GM23338 (cell line): Measurements from ENCODE around the gene ZBTB6. TPM values are rescaled to one million over a fixed set of nuclear protein-coding genes. Genes with fewer than 3 reads are reported as not detected.

Experiments
- CREB1 ChIP-seq: fragments of 250-450 bp; sonication (Bioruptor Pico); IDR thresholded peaks from 2 replicates; pipeline ENCODE4 v1.5.0; 2020; ENCODE audit warnings: low read depth, mild to moderate bottlenecking, moderate library complexity
- JUNB ChIP-seq: IDR thresholded peaks from one replicate; pipeline ENCODE4 v1.6.1; 2016; ENCODE audit warnings: antibody characterized with exemption; ENCODE audit not compliant: unreplicated experiment
- POLR2AphosphoS5 ChIP-seq: IDR thresholded peaks from 2 replicates; pipeline ENCODE4 v1.6.1; 2016; ENCODE audit warnings: antibody characterized with exemption, low read depth
- STAT1 ChIP-seq: IDR thresholded peaks from one replicate; pipeline ENCODE4 v1.6.1; 2016; ENCODE audit warnings: antibody characterized with exemption; ENCODE audit not compliant: unreplicated experiment
- ZNF114 ChIP-seq: fragments of 250-450 bp; sonication (Bioruptor Pico); IDR thresholded peaks from 2 replicates; pipeline ENCODE4 v1.5.0; 2020; ENCODE audit warnings: mild to moderate bottlenecking, moderate library complexity
- ZNF331 ChIP-seq: fragments of 250-450 bp; sonication (Bioruptor Pico); IDR thresholded peaks from 2 replicates; pipeline ENCODE4 v1.5.0; 2020; ENCODE audit warnings: low read depth, mild to moderate bottlenecking, moderate library complexity
- polyA plus RNA-seq: library from polyadenylated mRNA; unstranded; fragments of >200 nt; fragmentation: Nextera tagmentation; extraction: Ambion mirVana; gene quantifications from 2 replicates; pipeline ENCODE4 v1.2.1, GENCODE V29; 2016
- small RNA-seq: library from RNA; depleted of rRNA; stranded (forward); fragments of <200 nt; gene quantifications from one replicate; pipeline ENCODE3, GENCODE V24; 2014; ENCODE audit warnings: low replicate concordance
- total RNA-seq: library from RNA; depleted of rRNA; stranded (reverse); fragments of >200 nt; shearing (Covaris generic); gene quantifications from 2 replicates; pipeline ENCODE4 v1.2.3, GENCODE V29; 2014; rRNA removed
- TF ChIP-seq, protein P1 (sequence below): IDR thresholded peaks from 2 replicates; pipeline ENCODE4 v1.6.1; 2016; ENCODE audit warnings: antibody characterized with exemption
- TF ChIP-seq, protein P2 (sequence below): IDR thresholded peaks from one replicate; pipeline ENCODE4 v1.6.1; 2018; ENCODE audit warnings: antibody characterized with exemption; ENCODE audit not compliant: unreplicated experiment

ZBTB6 gene
- total and polyA plus RNA-seq, 2 experiments from 2014 or later, result 4.0 to 12.7 TPM

GRCh38 chr9:122860319-122861142 lies 52.6 kb downstream of the ZBTB6 start (continued):
- TF ChIP-seq JUNB (no peak), STAT1 (no peak), ZNF114 (CRISPR knock-in tag) (no peak), ZNF331 (CRISPR knock-in tag) (no peak), POLR2AphosphoS5 (no peak), CREB1 (no peak)
- TF ChIP-seq, protein P1, sequence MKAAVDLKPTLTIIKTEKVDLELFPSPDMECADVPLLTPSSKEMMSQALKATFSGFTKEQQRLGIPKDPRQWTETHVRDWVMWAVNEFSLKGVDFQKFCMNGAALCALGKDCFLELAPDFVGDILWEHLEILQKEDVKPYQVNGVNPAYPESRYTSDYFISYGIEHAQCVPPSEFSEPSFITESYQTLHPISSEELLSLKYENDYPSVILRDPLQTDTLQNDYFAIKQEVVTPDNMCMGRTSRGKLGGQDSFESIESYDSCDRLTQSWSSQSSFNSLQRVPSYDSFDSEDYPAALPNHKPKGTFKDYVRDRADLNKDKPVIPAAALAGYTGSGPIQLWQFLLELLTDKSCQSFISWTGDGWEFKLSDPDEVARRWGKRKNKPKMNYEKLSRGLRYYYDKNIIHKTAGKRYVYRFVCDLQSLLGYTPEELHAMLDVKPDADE, result no peak
- TF ChIP-seq, protein P2, sequence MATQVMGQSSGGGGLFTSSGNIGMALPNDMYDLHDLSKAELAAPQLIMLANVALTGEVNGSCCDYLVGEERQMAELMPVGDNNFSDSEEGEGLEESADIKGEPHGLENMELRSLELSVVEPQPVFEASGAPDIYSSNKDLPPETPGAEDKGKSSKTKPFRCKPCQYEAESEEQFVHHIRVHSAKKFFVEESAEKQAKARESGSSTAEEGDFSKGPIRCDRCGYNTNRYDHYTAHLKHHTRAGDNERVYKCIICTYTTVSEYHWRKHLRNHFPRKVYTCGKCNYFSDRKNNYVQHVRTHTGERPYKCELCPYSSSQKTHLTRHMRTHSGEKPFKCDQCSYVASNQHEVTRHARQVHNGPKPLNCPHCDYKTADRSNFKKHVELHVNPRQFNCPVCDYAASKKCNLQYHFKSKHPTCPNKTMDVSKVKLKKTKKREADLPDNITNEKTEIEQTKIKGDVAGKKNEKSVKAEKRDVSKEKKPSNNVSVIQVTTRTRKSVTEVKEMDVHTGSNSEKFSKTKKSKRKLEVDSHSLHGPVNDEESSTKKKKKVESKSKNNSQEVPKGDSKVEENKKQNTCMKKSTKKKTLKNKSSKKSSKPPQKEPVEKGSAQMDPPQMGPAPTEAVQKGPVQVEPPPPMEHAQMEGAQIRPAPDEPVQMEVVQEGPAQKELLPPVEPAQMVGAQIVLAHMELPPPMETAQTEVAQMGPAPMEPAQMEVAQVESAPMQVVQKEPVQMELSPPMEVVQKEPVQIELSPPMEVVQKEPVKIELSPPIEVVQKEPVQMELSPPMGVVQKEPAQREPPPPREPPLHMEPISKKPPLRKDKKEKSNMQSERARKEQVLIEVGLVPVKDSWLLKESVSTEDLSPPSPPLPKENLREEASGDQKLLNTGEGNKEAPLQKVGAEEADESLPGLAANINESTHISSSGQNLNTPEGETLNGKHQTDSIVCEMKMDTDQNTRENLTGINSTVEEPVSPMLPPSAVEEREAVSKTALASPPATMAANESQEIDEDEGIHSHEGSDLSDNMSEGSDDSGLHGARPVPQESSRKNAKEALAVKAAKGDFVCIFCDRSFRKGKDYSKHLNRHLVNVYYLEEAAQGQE, result no peak

Small RNA genes lying within 50 kb of the gene (small RNA-seq; reads per million reads assigned to genes)
- gene RNY1P15 (not detected), gene SNORD90 (108 reads per million, percentile 99 among the genes with 10 or more reads in this experiment)

Other genes starting within 250 kb of the ZBTB6 start
- gene OR1L3, start 238.2 kb downstream of the ZBTB6 start, total RNA-seq, result not detected in 2 replicates
- gene OR1L3, start 238.2 kb downstream of the ZBTB6 start, polyA plus RNA-seq, result not detected in 2 replicates
- not detected in 2 replicates for gene OR1L4, start 189.3 kb downstream of the ZBTB6 start, total RNA-seq
- gene OR1L4, start 189.3 kb downstream of the ZBTB6 start, polyA plus RNA-seq, result not detected in 2 replicates
- not detected in 2 replicates for gene OR1L6, start 171.0 kb downstream of the ZBTB6 start, total RNA-seq
- not detected in 2 replicates for gene OR1L6, start 171.0 kb downstream of the ZBTB6 start, polyA plus RNA-seq
- not detected in 2 replicates for gene OR5C1, start 124.4 kb downstream of the ZBTB6 start, total RNA-seq
- not detected in 2 replicates for gene OR5C1, start 124.4 kb downstream of the ZBTB6 start, polyA plus RNA-seq
- gene OR1K1, start 113.2 kb downstream of the ZBTB6 start, total RNA-seq, result not detected in 2 replicates
- gene OR1K1, start 113.2 kb downstream of the ZBTB6 start, polyA plus RNA-seq, result not detected in 2 replicates
- gene PDCL, start 84.7 kb downstream of the ZBTB6 start, total RNA-seq, result 21.2 and 26.6 TPM in 2 replicates
- 15.5 and 16.6 TPM in 2 replicates for gene PDCL, start 84.7 kb downstream of the ZBTB6 start, polyA plus RNA-seq
- 37.5 and 42.1 TPM in 2 replicates for gene RC3H2, start 8.0 kb downstream of the ZBTB6 start, total RNA-seq
- gene RC3H2, start 8.0 kb downstream of the ZBTB6 start, polyA plus RNA-seq, result 20.6 and 24.9 TPM in 2 replicates
- gene ZBTB26, start 18.2 kb upstream of the ZBTB6 start, total RNA-seq, result 9.0 and 9.7 TPM in 2 replicates
- 2.7 and 3.0 TPM in 2 replicates for gene ZBTB26, start 18.2 kb upstream of the ZBTB6 start, polyA plus RNA-seq
- 33.9 and 34.0 TPM in 2 replicates for gene RABGAP1, start 27.7 kb upstream of the ZBTB6 start, total RNA-seq
- gene RABGAP1, start 27.7 kb upstream of the ZBTB6 start, polyA plus RNA-seq, result 8.1 and 8.5 TPM in 2 replicates
- 0.90 and 1.9 TPM in 2 replicates for gene GPR21, start 120.3 kb upstream of the ZBTB6 start, total RNA-seq
- 0.24 TPM in 1 of 2 replicates, not detected in the other for gene GPR21, start 120.3 kb upstream of the ZBTB6 start, polyA plus RNA-seq